VCaP (cell line): Measurements from ENCODE around the gene PFKP.

Experiments
- H3K27ac ChIP-seq: fragments of 450-650 bp; 2 replicates; pipeline ENCODE4 v1.5.1; 2017
- TF ChIP-seq, protein P1 (sequence below): fragments of 450-650 bp; conservative IDR thresholded peaks from 2 replicates; pipeline ENCODE4 v1.5.1; 2017; ENCODE audit warnings: mild to moderate bottlenecking, moderate library complexity

The PFKP gene

DNA sequence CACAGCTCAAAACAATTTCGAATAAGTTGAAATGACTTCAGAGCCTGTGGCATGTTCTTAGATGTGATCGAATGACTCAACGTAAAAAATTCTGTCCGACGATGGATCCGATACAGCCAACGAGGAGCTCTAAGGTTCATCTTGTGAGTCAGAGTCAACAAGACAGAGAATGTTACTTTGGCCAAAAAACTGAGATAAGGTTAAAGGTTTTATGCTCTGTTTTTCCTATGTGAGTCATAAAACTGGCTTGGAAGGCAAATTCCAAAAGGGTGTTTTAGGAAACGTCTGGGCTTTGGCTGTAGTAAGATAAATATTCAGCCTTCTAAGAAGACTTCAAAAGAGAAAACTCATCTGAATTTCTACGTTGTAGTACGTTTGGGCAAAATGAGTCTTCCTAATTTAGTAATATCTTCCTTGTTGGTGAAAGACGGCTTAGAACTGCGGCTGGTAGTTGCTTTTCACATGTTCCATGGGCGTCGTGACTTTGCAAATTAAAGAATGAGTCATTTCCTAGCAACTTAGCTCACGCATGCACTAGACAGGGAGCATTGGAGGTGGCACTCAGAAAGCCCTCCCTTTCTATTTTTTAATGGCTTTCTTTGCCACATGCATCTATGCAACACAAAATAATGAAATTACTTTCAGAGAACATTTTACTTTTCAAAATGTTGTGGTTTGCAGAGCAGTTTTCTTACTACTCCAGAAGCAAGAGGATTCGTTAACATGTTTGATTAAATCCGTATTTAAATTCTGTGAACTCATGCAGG is 28.2 kb downstream of the PFKP start:
- TF ChIP-seq, protein P1, sequence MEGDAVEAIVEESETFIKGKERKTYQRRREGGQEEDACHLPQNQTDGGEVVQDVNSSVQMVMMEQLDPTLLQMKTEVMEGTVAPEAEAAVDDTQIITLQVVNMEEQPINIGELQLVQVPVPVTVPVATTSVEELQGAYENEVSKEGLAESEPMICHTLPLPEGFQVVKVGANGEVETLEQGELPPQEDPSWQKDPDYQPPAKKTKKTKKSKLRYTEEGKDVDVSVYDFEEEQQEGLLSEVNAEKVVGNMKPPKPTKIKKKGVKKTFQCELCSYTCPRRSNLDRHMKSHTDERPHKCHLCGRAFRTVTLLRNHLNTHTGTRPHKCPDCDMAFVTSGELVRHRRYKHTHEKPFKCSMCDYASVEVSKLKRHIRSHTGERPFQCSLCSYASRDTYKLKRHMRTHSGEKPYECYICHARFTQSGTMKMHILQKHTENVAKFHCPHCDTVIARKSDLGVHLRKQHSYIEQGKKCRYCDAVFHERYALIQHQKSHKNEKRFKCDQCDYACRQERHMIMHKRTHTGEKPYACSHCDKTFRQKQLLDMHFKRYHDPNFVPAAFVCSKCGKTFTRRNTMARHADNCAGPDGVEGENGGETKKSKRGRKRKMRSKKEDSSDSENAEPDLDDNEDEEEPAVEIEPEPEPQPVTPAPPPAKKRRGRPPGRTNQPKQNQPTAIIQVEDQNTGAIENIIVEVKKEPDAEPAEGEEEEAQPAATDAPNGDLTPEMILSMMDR, result no peak
- H3K27ac ChIP-seq, result no peak overlapping the region

DNA sequence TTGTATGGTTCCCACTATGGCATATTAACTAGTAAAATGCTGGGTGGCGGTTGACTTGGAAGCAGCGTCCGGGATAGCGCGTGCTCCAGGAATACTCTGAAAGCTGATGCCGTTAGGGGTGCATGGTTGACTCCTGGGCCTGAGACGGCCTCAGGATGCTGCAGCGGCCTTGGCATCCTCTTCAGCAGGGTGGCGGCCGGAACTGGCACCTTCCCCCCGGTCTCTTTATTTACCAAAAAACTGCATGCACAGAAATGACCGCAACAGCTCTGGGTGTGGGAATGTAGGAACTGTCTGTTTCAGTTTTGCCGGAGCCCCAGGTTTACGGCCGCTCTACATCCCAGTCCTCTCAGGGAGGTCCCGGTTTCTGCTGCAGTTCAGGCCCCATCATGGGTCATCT is 28.8 kb downstream of the PFKP start:
- no peak overlapping the region for H3K27ac ChIP-seq
- TF ChIP-seq, protein P1, result no peak

DNA sequence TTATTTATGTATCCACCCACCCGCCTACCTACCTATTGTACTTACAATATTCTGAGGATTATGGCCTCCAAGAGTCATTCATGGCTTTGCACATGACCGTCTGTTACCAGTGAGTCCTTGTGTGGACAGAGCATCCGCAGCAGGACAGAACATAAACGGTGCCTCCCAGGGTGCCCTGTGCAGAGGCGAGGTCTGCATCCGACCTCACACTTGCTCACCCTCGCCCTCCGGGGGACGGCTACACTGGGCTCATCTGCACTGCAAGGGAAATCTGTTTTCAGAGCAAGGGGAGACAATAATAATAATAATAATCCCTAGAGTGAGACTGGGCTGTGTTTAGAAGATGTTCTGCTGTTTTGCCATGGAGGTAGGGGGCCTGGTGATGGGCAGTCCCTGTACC is 29.8 kb downstream of the PFKP start:
- no peak overlapping the region for H3K27ac ChIP-seq
- TF ChIP-seq, protein P1, result no peak

DNA sequence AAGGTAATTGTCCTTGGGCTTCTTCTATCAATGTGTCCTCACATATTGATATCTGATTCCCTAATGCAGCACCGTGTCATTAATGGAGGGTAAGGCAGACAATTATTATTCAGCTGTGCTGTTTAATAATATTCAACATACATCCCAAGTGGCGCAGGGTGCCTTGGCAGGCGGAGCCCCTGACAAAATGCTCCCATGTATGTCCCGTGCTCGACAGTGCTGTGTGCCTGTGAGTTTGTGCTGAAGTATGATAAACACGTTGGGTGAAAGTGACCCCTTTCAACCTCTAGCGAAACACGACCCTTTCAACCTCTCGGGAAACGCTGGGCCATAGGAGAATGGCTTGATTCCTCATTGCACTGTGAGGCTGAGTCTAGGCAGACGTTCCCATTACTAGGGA is 31.3 kb downstream of the PFKP start:
- TF ChIP-seq, protein P1, result no peak
- H3K27ac ChIP-seq, result no peak overlapping the region

DNA sequence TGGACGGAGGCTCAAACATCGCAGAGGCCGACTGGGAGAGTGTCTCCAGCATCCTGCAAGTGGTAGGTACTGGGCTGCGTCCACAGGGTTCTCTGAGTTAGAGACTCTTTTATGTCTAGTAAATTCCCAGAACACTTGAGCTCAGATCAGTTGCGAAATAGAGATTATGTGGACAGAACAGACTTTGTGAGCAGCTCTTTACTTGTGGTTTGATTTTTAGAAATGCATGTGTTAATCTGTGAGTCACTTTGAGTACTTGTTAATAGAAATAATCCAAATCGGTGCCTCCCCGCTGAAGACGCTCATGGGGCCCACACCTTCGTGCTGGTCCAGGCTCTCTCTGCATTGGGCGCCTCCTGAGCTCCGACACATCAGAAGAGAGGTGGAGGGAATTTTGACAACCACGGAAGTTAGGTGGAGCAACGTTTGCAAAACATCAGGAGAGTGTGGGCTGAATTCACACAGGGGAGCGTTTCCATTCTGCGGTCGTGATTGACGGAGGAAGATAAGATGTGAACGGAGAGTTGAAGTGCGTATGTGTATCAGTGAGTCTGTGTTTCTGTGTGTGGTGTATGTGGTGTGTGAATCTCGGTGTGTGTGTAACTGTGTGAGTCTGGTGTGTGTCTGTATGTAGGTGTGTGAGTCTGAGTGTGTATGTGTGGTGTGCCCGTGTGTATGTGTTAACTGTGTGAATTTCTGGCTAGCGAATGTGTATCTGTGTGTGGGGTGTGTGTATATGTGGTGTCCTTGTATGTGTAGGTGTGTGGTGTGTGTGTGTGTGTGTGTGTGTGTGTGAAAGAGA is 32.1 kb downstream of the PFKP start:
- TF ChIP-seq, protein P1, result no peak
- H3K27ac ChIP-seq, result no peak overlapping the region

DNA sequence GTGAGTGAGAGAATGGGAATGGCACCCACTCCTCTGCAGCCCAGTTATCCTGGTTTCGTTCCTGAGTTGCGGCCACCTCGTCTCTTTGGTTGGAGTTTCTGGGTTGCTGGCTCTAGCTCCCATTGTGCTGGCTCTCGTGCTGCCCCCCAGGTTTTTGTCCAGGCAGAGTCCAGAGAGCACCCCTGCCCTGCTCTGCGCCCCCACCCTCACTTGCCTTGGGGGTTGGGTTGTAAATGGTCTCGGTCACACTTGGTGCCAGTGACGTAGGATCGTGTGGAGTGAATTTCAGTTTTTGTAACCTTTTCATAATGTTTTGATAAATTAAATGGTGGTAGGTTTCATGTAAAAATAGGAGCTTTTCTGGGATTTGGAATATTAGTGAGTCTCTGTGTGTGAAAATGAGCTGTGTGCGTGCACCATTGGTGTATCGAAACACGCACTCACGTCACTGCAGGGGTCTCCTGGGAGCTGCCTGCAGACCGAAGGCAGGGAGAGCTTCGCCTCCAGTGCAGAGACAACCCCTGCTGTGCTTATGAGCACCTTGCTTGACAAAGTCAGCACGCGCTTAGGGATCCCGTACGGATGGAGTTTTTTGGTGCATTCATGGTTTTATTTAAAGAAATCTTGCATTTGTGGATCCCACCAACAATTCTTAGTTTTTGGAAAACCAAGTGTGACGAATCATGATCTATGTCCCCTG is 32.9 kb downstream of the PFKP start:
- H3K27ac ChIP-seq, result no peak overlapping the region
- TF ChIP-seq, protein P1, result no peak
